ENCODE data around the gene DLG5. TPM values are rescaled to one million over a fixed set of nuclear protein-coding genes. Genes with fewer than 3 reads are reported as not detected.

The DLG5 gene
- polyA plus RNA-seq, 1 of the 3 experiments (the other 2 are of a cell fraction), result 31.3 TPM

- CTCF ChIA-PET, result interaction anchor here (1.4 kb wide), 1 partner anchor 20 kb away, joined by 7 read pairs; no protein-coding TSS in a partner anchor
Observed at GRCh38 chr10:77867124-77867719, 59.3 kb downstream of the DLG5 start.

GRCh38 chr10:77866598-77866997, 60.0 kb downstream of the DLG5 start:
- CTCF ChIA-PET, result no interaction called here
- Histone ChIP-seq H3K27me3 (ENCODE audit: insufficient read depth) (no peaks in the 10 kb centered on the region), H3K4me2 (no peak overlapping the region), H3K36me3 (replicated peaks in 1 of 2; ENCODE audit: control insufficient read depth in 1 of 2, insufficient read depth in 2 of 2, low read length in 1 of 2) (peaks cover 4 to 21% of the 10 kb centered on the region in 2 experiments), H3K9ac (no peak overlapping the region), H3K9me2 (no peaks in the 10 kb centered on the region), H3K4me1 (ENCODE audit: control insufficient read depth in 1 of 2, insufficient read depth in 2 of 2, low read depth in 1 of 2, low read length in 1 of 2) (peaks cover 11 to 70% of the 10 kb centered on the region in 2 experiments), H3K79me2 (ENCODE audit: insufficient read depth) (peaks cover 34% of the 10 kb centered on the region), H3K27ac (ENCODE audit: low read depth in 2 of 2, low read length in 1 of 2) (peak overlapping the region in 1 of 2 experiments; percentile 81; a peak in 1 of 4 replicates), H3F3A (replicated peaks; ENCODE audit: insufficient read depth) (no peaks in the 10 kb centered on the region), H2AFZ (ENCODE audit: low read depth) (no peak overlapping the region), H3K9me3 (no peaks in the 10 kb centered on the region), H4K20me1 (ENCODE audit: insufficient read depth) (peaks cover 41% of the 10 kb centered on the region), H3K4me3 (ENCODE audit: low read depth in 2 of 2, low read length in 1 of 2) (no peak overlapping the region)
- 97% methylated on average over 3 of the region's 3 CpGs for WGBS (ENCODE audit: low lambda C conversion rate)
- POLR2A ChIA-PET, result no interaction called here
- no peak for DNase-seq
- TF ChIP-seq CTCF (IDR thresholded peaks at IDR 0.05) (no peak), GATA2 (CRISPR knock-in tag; IDR thresholded peaks at IDR 0.05) (no peak), CHD2 (IDR thresholded peaks at IDR 0.05; ENCODE audit: low read length, partially characterized antibody) (no peak), PBX3 (IDR thresholded peaks at IDR 0.05) (no peak), MXI1 (IDR thresholded peaks at IDR 0.05; ENCODE audit: low read depth, low read length) (no peak), USF1 (IDR thresholded peaks at IDR 0.05; ENCODE audit: borderline replicate concordance, low read depth) (no peak), FOXJ3 (CRISPR knock-in tag; IDR thresholded peaks at IDR 0.05) (no peak), ELF1 (IDR thresholded peaks at IDR 0.05) (no peak), IRF3 (IDR thresholded peaks at IDR 0.05; ENCODE audit: low read depth, low read length) (no peak), YY1 (IDR thresholded peaks at IDR 0.05; ENCODE audit: low read depth) (no peak), ZBTB33 (IDR thresholded peaks at IDR 0.05; ENCODE audit: borderline replicate concordance, low read depth) (no peak), SIN3A (IDR thresholded peaks at IDR 0.05; ENCODE audit: borderline replicate concordance, low read depth, low read length) (no peak), TAF1 (IDR thresholded peaks at IDR 0.05; ENCODE audit: borderline replicate concordance, low read depth, low read length) (no peak), JUND (IDR thresholded peaks at IDR 0.05) (no peak), MEF2A (IDR thresholded peaks at IDR 0.05; ENCODE audit: borderline replicate concordance, low read depth) (no peak), RFX5 (IDR thresholded peaks at IDR 0.05; ENCODE audit: low read length) (no peak), SMC3 (IDR thresholded peaks at IDR 0.05; ENCODE audit: low read depth, low read length) (no peak)

More at GRCh38 chr10:77867124-77867719, 59.3 kb downstream of the DLG5 start:
- TF ChIP-seq GATA2 (CRISPR knock-in tag; IDR thresholded peaks at IDR 0.05) (no peak), USF1 (IDR thresholded peaks at IDR 0.05; ENCODE audit: borderline replicate concordance, low read depth) (no peak), MEF2A (IDR thresholded peaks at IDR 0.05; ENCODE audit: borderline replicate concordance, low read depth) (no peak)
- H3K9me3 ChIP-seq, result no peaks in the 10 kb centered on the region
- no peaks in the 10 kb centered on the region for H3K9me2 ChIP-seq
- H3K9ac ChIP-seq, result no peak overlapping the region
- H3K4me2 ChIP-seq, result no peak overlapping the region
- H3K27ac ChIP-seq (ENCODE audit: low read depth in 2 of 2, low read length in 1 of 2), result peak overlapping the region in 1 of 2 experiments; percentile 81; a peak in 1 of 4 replicates
- peaks cover 14 to 76% of the 10 kb centered on the region in 2 experiments for H3K4me1 ChIP-seq (ENCODE audit: control insufficient read depth in 1 of 2, insufficient read depth in 2 of 2, low read depth in 1 of 2, low read length in 1 of 2)
- no peak for DNase-seq
- POLR2A ChIA-PET, result no interaction called here
- no peak overlapping the region for H2AFZ ChIP-seq (ENCODE audit: low read depth)
- no peak overlapping the region for H3K4me3 ChIP-seq (ENCODE audit: low read depth in 2 of 2, low read length in 1 of 2)
- peaks cover 4 to 21% of the 10 kb centered on the region in 2 experiments for H3K36me3 ChIP-seq (replicated peaks in 1 of 2; ENCODE audit: control insufficient read depth in 1 of 2, insufficient read depth in 2 of 2, low read length in 1 of 2)
- WGBS (ENCODE audit: low lambda C conversion rate), result 79% methylated on average over 4 of the region's 6 CpGs
- peaks cover 37% of the 10 kb centered on the region for H4K20me1 ChIP-seq (ENCODE audit: insufficient read depth)
- H3F3A ChIP-seq (replicated peaks; ENCODE audit: insufficient read depth), result no peaks in the 10 kb centered on the region
- no peaks in the 10 kb centered on the region for H3K27me3 ChIP-seq (ENCODE audit: insufficient read depth)
- peaks cover 33% of the 10 kb centered on the region for H3K79me2 ChIP-seq (ENCODE audit: insufficient read depth)
